ENCODE data around the gene SYNGR1.
"Not testable (repeated sequence)": the region's sequence is repeated elsewhere in the genome, so short reads cannot be mapped to it uniquely, and the experiment has no call there.

The SYNGR1 gene

DNA sequence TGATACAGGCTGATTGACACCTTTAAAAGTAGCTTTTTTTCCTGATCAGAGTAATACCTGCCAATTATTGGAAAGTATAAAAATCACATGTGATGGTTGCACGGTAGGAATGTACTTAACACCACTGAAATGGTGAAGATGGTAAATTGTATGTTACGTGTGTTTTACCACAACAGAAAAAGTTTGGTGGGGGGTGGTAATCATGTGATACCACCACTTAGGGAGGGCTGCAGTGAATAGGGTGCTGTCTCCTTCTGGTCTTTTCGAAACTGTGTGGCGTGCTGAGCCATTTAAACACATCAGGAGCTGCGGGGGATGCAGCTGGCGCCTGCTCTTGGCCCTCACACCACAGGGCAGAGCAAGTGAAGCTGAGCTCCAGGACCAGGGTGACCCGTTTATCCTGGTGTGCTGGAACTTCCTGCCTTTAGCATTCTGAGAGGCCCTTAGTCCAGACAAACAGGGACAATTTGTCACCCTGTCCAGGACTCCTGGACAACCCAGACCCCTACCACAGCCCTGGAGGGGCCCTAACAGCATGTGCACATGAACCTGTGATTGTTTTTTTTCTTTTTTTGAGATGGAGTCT lies 2.6 kb downstream of the SYNGR1 start:
- DNase-seq: no peak

DNA sequence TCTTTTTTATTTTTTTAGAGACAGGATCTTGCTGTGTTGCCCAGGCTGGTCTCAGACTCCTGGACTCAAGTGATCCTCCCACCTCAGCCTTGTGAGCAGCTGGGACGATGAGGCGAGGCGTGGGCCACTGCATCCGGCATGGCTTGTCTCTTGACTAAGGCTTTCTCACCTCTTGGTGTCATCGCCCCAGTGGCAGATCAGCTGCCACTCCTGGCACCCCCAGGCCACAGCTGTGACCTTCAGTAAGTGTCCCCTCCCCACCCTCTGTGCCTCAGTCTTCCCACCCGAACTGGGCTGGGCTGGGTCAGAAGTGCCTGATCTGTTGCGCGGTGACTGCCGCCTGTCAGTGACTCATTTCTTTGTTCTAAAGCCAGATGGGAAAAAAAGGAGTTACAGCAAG lies 3.6 kb downstream of the SYNGR1 start:
- no peak for DNase-seq

DNA sequence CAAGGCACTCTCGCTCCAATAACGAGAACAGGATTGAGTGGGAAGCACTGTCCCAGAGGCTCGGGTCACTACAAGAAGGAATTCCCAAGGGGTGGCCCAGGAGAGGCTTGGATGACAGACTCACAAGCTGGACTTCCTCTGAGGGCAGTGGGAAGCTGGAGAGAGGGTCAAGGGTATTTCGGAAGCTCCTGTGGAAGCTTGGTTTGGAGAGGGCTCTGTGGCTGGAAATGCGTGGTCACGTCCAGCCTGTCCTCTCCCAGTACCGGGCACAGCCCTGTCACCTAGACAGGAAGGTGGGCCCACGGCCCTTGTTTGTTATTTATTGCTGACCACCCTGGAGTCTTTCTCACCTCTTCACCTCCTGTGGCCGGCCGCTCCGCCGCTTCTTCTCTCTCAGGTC lies 5.3 kb downstream of the SYNGR1 start:
- DNase-seq: no peak

DNA sequence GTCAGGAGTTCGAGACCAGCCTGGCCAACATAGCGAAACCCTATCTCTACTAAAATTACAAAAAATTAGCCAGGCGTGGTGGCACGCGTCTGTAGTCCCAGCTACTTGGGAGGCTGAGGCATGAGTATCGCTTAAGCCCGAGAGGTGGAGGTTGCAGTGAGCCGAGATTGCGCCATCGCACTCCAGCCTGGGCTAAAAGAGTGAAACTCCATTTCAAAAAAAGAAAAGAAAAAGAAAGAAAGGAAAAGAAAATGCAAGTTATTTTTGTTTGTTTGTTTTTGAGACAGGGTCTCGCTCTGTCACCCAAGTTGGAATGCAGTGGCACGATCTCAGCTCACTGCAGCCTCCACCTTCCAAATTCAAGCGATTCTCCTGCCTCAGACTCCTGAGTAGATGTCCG lies 6.0 kb downstream of the SYNGR1 start:
- not testable (repeated sequence) for DNase-seq

DNA sequence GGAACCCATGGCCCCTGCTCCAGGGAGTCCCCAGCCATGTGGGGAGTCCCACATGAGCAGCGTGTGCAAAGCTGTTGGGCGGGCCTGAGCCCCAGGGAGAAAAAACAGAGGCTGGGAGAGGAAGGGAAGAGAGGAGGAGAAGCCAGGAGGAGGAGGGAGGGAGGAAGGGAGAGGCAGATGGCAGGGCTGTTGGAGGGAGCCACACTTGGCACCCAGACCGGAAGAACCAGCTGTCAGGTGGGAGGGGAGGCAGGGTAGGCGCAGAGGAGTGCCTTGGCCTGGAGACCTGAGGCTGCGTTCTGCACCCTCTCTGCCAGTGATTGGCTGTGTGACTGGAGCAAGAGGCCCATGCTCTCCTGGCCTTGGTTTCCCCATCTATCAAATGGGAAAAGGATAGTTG lies 6.7 kb downstream of the SYNGR1 start:
- DNase-seq: no peak

DNA sequence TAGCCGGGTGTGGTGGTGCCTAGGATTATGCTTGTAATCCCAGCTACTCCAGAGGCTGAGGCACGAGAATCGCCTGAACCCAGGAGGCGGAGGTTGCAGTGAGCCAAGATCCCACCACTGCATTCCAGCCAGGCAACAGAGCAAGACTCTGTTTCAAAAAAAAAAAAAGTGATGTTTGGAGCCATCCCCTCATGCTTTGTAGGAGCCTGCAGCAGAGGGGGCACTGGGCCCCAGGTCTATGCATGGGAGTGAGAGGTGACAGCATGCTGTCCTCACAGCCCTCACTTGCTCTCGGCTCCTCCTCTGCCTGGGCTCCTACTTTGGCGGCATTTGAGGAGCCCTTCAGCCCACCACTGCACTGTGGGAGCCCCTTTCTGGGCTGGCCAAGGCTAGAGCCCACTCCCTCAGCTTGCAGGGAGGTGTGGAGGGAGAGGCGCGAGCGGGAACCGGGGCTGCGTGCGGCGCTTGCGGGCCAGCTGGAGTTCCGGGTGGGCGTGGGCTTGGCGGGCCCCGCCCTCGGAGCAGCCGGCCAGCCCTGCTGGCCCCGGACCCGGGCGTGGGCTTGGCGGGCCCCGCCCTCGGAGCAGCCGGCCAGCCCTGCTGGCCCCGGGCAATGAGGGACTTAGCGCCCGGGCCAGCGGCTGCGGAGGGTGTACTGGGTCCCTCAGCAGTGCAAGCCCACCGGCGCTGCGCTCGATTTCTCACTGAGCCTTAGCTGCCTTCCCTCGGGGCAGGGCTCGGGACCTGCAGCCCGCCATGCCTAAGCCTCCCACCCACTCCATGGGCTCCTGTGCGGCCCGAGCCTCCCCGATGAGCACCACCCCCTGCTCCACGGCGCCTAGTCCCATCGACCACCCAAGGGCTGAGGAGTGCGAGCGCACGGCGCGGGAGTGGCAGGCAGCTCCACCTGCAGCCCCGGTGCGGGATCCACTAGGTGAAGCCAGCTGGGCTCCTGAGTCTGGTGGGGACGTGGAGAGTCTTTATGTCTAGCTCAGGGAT lies 7.6 kb downstream of the SYNGR1 start:
- not testable (repeated sequence) for DNase-seq

DNA sequence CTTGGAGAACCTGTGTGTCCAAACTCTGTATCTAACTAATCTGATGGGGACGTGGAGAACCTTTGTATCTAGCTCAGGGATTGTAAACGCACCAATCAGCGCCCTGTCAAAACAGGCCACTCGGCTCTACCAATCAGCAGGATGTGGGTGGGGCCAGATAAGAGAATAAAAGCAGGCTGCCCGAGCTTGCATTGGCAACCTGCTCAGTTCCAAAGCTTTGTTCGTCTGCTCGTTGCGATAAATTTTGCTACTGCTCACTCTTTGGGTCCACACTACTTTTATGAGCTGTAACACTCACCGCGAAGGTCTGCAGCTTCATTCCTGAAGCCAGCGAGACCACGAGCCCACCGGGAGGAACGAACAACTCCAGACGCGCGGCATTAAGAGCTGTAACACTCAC lies 8.4 kb downstream of the SYNGR1 start:
- not testable (repeated sequence) for DNase-seq

DNA sequence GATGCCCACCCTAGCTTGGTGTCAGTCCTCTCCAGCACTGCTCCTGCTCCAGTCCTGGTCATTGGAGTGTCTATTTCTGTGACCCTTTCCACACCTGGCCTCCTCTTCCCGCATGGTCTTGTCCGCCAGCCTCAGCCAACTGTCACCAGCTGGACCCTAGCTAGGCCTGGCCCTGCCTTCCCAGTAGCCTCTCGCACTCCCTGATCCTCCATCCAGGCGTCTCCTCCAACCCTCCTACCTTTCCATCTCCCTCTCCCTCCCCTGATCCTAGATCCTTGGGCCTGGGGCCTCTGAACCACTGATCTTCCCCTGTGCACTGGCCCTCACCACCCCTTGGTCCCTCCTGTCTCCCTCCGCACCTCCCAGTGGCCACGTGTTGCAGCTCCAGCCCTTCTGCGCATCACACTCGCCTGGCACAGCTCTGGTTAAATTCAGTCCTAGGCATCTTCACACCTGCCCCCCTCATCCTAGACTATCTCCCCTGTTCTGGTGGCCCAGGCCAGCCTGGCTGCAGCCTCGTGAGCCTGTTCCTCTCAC lies 9.9 kb downstream of the SYNGR1 start:
- no peak for DNase-seq

DNA sequence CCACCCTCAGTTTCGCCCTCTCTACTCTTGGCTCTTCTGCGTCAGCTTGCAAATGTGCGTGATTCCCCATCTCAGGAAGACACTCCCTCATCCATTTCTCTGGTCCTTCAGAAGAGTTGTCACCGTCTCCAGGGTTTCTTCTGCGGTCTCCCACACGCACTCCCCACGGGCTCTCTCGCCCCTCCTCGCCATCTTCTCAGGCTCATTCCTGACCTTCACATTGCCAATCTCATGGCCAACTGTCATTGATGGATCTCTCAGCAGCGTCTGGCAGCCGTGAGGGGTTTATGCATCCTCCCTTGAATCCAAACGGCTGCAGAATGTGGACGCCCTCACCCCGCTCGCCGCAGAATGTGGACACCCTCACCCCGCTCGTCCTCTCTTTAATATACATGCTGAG lies 10.5 kb downstream of the SYNGR1 start:
- no peak for DNase-seq

DNA sequence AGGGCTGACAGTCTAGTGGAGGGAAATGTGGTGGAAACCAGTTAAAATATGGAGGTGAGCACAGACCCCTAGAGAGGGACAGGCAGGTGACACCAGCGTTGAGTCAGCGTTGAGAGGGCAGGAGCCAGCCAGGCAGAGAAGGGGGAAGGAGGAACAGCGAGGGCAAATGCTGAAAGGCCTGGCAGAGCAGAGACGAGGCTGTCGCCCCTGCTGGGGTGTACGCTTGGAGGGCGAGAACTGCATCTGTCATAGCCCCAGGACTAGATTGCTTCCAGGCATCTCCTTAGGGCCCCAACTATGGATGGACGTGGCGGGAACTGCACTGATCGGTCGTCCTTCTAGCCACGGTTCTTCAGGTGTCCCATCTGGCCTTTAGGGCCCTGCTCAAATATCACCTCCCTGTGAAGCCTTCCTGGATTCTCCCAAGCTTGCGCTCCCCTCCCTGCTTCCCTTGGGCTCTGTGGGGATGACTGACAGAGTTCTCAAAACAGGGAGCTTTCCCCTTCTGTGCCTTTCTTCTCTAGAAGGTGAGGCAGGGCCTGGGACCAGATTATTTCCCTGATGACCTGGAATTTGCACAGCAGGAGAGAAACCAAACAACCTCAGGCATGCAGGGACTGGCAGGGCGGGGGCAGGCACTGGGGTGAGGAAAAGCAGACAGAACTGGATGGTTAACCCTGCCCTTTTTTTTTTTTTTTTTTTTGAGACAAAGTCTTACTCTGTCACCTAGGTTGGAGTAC lies 11.1 kb downstream of the SYNGR1 start:
- DNase-seq: no peak

DNA sequence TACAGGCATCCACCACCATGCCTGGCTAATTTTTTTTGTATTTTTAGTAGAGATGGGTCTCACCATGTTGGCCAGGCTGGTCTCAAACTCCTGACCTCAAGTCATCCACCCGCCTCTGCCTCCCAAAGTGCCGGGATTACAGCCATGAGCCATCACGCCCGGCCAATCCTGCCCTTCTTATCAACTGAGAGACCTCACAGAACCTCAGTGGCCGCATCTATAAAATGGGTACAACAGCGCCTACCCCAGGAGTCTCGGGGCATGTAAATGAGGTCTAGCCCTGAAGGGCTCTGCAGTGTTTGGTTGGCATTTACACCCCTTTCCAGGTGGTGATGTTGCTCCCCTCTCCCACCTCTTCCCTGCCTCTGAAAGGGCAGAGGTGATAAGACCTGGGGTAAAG lies 11.7 kb downstream of the SYNGR1 start:
- DNase-seq: no peak

DNA sequence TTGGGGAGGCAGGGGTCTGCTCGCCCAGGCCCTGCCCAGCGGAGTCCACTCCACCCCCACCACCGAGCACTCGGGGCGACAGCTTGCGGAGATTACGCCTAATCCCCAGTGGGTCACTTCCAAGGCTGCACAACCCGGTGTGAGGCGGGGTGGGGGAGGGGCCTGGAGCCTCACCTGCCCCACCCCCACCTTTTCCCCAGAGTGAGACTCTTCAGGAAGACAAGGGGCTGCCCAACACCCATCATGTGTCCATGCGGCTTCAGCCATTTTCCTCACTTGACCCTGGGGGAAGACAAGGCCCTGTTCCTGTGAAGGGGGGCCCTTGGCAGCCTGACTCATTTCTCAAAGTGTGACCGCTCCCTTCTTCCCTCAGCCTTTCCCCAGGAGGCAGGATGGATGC lies 12.5 kb downstream of the SYNGR1 start:
- DNase-seq: no peak

DNA sequence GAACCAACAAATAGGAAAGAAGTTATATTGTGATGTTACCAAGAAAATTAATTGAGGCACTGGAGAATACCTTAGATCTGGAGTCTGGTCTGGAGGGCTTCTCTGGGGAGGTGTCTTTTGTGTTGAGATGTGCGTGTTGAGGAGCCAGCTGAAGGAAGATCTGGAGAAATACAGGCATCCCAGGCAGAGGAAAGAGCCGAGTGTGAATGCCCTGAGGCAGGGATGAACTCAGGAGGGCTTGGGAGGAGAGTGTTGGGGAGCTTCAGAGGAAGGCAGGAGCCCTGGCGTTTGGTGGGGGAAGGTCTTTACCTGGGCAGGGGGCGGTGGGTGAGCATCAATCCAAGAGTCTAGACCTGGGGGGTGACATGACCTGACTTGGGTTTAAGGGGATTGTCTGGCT lies 13.1 kb downstream of the SYNGR1 start:
- DNase-seq: no peak

DNA sequence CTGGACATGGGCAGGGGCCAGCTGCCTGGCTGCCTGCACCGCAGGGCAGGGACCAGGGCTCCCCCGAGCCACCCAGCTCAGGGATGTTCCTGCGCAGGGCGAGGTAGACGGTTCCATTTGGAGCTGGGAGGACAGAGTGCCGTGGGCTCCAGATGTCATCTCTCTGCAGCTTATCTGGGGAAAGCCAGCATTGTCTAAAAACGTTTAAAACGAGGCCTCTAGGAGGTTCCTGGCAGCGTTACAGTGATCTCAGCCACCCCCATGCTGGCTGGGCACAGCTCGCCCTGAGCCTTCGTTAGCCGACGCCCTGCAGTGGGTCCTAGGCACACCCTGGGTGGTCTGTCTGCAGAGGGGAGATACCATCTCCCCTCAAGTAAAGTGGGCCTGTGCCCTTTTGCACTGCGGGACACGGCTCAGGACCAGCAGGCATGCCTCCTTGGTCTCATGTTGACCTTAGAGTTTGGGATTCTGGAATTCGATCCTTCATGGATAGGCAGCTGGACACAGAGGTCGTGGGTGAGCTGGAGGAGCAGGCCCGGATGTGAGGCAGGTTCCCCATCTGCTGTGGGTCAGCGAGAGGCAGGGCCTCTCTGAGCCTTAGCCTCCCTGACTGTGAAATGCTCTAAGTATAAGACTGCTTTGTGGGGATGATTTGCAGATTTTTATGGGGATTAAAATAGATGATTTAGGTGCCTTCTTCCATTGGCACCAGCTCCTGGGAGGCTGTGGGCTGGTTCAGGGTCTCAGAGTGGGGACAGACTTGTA lies 14.1 kb downstream of the SYNGR1 start:
- DNase-seq: no peak

DNA sequence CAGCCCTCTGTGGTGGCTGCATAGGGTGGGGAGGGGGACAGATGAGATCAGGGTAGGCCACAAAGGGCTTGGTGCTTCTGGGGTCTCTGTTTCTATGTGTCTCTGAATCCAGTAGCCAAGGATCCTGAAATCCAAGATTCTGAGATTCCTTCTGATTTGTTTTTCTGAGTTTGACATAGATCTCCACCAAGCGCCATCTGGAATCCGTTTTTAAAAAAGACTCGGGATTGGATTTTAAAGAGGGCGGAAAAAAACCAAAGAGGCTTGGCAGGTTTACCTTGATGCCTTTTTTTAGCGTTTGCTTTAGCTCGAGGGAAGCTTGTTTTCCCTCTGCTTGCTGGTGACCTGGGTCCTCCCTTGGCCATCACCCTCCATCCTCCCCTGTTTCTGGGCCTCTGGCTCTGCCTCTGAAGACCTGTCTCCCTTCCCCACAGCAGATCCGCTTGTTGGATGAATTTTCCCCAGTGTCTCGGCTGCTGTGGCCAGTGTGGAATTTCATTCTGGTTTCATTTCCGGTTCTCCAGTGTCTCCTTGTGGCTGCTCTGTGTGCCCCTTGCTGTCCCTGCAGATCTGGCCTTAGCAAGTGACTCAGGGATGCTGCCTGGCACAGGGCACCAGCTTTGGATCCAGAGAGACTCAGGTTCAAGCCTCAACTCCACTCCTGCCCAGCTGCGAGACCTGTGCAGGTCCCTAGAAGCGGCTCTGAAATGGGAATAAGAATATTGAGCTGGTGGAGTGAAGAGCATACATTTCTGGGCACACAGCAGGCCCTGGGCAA lies 15.1 kb downstream of the SYNGR1 start:
- DNase-seq: no peak

DNA sequence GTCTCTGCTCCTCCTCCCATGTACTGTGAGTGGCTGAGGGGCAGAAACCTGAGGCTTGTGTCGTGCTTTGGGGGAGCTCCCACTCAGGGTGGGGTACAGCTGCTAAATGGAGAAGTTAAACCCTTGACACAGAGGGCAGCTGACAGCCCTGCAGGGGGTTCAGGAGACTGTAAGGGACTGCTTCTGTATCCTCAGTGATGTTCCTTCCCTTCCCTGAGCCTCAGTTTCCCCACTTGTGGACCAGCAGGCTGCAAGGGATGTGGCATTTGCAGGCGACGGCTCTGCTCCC lies 15.6 kb downstream of the SYNGR1 start:
- DNase-seq: no peak

DNA sequence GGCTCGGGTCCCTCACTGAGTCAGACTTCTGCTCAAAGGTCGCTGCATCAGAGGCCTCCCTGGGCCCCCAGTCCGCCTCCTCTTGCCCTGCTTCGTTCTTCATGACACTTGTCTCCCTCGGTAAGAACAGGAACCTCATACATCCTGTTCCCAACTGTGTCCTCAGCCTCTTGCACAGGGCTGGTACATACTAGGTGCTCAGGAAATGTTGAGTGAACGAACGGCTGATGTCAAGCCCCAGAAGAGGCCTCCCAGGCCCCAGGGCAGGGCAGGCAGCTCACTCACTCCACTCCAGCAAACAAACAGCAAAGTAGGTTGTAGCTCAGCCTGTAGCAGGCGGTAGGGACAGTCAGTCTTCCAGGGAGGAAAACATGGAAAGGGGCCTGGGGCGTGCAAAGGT lies 17.2 kb downstream of the SYNGR1 start:
- no peak for DNase-seq

DNA sequence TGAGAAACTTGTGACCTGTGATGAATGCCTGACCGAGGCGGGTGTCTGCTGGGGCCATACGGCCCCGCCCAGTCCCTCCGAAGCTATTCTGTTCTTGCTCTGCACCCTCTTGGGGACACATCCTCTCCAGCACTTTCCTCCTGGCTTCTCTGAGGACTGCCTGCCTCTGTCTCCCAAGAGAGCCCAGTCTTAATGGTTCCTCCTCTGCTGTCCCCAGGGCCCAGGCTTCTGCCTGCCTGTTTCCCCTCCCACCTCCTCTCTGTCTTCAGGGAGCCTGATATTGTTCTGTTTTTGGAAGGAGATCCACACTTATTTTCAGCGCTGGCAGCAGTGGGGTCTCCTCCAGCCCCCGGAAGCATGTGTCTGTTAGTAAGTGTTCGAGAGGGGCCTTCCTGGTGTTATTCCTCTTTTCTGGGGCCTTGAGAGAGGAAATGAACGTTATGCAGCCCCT lies 18.7 kb downstream of the SYNGR1 start:
- DNase-seq: no peak

DNA sequence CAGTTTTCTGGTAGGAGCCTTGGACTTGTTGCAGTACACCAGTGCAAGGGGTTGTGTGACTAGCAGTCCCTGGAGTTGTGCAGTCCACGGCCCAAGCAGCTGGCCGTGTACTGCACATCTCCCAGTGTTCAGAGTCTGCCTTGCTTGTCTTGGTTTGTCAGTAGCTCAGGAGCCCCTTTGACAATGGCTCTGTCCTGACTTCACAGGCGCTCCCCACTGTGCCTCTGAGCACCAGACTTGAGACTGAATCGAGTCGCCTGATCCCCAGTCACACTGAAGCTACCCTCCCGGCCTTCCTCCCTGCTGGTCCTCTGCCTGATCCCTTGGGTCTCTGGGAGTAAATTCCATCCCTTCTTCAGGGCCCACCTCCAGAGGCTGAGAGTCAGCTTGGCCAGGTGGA lies 19.4 kb downstream of the SYNGR1 start:
- no peak for DNase-seq

DNA sequence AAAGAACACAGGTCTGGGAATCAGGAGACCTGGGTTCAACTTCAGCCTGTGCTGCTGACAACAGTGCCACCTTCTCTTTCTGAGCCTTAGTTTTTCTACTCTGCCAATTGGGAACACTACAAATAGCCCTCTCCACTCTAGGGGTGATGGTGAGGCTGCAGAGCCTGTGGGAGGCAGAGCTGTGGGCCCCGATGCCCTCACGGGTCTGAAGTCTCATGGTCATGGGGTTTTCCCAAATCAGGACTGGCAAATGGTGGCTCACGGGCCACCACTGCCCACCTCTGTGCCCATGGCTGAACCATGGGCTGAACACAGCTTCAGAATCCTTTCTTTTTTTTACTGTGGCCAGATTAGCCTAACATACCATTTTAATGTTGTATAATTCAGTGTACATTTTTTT lies 19.8 kb downstream of the SYNGR1 start:
- DNase-seq: no peak

DNA sequence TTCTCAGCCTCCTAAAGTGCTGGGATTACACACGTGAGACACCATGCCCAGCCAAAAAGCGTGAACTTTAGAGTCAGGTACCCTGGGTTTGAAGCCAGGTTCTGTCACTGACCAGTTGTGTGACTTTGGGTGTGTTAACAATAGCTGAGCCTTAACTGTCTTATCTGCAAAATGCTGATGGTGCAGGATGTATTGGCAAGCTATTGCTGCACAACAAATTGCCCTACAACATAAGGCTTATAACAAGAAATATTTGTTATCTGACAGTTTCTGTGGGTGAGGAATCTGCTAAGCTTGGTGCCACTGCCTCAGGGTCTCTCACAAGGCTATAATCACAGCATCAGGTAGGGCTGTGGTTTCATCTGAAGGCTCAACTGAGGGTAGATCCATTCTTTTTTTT lies 21.9 kb downstream of the SYNGR1 start:
- no peak for DNase-seq

DNA sequence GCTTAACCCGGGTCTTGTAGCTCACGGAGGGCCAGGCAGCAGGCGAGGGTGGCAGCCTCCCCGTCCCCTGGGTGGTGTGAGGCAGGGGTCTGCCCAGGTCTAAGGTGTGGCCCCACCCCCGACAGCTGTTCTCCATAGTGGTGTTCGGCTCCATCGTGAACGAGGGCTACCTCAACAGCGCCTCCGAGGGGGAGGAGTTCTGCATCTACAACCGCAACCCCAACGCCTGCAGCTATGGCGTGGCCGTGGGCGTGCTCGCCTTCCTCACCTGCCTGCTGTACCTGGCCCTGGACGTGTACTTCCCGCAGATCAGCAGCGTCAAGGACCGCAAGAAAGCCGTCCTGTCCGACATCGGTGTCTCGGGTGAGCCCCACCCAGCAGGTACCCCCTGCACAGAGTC lies 24.4 kb downstream of the SYNGR1 start:
- DNase-seq: no peak

Measured in stimulated activated CD4-positive, alpha-beta T cell treated with anti-CD3 and anti-CD28 coated beads, Interleukin-2, amount 100 ng/mL, for 24 hours (primary cell).